ENCODE data around the gene PIGQ. TPM values are rescaled to one million over a fixed set of nuclear protein-coding genes. Genes with fewer than 3 reads are reported as not detected.

PIGQ gene
- total RNA-seq, 4 donors from 2014 or later = 10.0 to 56.9 (median 30.7) TPM

GRCh38 chr16:621526-622105 lies 51.8 kb downstream of the PIGQ start:
- no peak for TF ChIP-seq POLR2A (IDR thresholded peaks at IDR 0.05)
- no peak for TF ChIP-seq CTCF (IDR thresholded peaks at IDR 0.05)
- intact Hi-C loops (cut with DNase I; ENCODE audit: low total_unique reads) = no loop called here
- no peaks in the 10 kb centered on the region for H3K9me3 ChIP-seq
- no peaks in the 10 kb centered on the region for H3K36me3 ChIP-seq
- H3K4me1 ChIP-seq = no peaks in the 10 kb centered on the region
- peak; percentile 27 to 45 for DNase-seq
- no peaks in the 10 kb centered on the region for H3K27me3 ChIP-seq
- H3K4me3 ChIP-seq = no peak overlapping the region
- H3K27ac ChIP-seq = peak overlapping the region; percentile 59 to 73

- Histone ChIP-seq H3K9me3 (no peaks in the 10 kb centered on the region), H3K4me3 (no peak overlapping the region), H3K27ac (peak overlapping the region; percentile 59 to 73), H3K36me3 (no peaks in the 10 kb centered on the region), H3K4me1 (peaks cover 0 to 5% of the 10 kb centered on the region in 2 donors), H3K27me3 (no peaks in the 10 kb centered on the region)
- TF ChIP-seq CTCF (IDR thresholded peaks at IDR 0.05) (no peak), POLR2A (IDR thresholded peaks at IDR 0.05) (no peak)
- no peak for DNase-seq
- intact Hi-C loops (cut with DNase I; ENCODE audit: low total_unique reads) = no loop called here
Measured at GRCh38 chr16:622920-623280, 53.1 kb downstream of the PIGQ start.

- no peaks in the 10 kb centered on the region for H3K36me3 ChIP-seq
- H3K4me3 ChIP-seq = no peak overlapping the region
- no peaks in the 10 kb centered on the region for H3K27me3 ChIP-seq
- DNase-seq = no peak
- H3K27ac ChIP-seq = peak overlapping the region in 1 of 2 donors; percentile 93
- H3K4me1 ChIP-seq = peaks cover 0 to 5% of the 10 kb centered on the region in 2 donors
- no peaks in the 10 kb centered on the region for H3K9me3 ChIP-seq
- no peak for TF ChIP-seq POLR2A (IDR thresholded peaks at IDR 0.05)
- TF ChIP-seq CTCF (IDR thresholded peaks at IDR 0.05) = no peak
- intact Hi-C loops (cut with DNase I; ENCODE audit: low total_unique reads) = no loop called here
Measured at GRCh38 chr16:624526-625070, 54.8 kb downstream of the PIGQ start.

DNA sequence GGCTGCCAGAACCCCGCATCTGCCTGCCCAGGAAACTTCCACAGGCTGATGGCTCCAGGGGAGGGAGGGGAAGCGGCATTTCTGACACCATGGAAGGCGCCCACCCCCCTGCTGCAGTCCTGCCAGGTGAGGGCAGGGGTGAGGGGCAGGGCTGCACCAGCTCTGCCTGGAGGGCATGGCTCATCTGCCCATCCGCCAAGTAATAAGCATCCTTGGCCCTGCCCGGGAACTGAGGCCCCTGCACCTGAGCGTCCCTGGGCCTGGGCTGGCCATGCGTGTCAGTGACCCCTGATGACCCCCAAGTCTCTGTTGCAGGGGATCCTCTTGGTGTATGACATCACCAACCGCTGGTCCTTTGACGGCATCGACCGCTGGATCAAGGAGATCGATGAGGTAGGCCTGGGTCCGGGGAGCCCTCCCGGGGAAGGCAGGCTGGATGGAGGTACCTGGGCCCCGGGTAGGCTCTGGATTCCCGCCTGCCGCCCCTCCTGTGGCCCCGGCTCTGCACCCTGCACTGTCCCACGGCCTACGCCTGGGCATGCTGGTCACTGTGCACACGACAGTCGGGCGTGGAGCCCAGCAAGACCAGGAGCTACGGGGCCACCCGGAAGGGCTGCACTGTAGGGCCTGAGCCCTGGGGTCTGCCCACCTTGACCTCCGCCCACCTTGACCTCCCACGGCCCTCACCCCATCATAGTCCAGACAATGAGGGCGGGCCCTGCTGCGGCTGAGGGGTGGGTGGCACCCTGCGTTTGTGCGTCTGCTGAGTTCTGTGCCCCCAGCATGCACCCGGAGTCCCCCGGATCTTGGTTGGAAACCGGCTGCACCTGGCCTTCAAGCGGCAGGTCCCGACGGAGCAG lies 55.6 kb downstream of the PIGQ start:
- no peaks in the 10 kb centered on the region for H3K27me3 ChIP-seq

More for the DNA sequence above, 55.6 kb downstream of the PIGQ start:
- H3K27ac ChIP-seq = peak overlapping the region; percentile 89 to 93
- no peaks in the 10 kb centered on the region for H3K9me3 ChIP-seq
- no peak overlapping the region for H3K4me3 ChIP-seq
- intact Hi-C loops (cut with DNase I; ENCODE audit: low total_unique reads) = no loop called here
- TF ChIP-seq CTCF (IDR thresholded peaks at IDR 0.05) (no peak), POLR2A (IDR thresholded peaks at IDR 0.05) (no peak)
- no peaks in the 10 kb centered on the region for H3K36me3 ChIP-seq
- peaks cover 0 to 5% of the 10 kb centered on the region in 2 donors for H3K4me1 ChIP-seq
- peak in 1 of 2 donors; percentile 25 for DNase-seq
